ENCODE results near the gene RESP18. TPM values are rescaled to one million over a fixed set of nuclear protein-coding genes. Genes with fewer than 3 reads are reported as not detected.
A peak's percentile ranks its signal among the peaks of the same experiment; 100 is the strongest.

Gene RESP18
- total and polyA plus RNA-seq, 9 donors = not detected

DNA sequence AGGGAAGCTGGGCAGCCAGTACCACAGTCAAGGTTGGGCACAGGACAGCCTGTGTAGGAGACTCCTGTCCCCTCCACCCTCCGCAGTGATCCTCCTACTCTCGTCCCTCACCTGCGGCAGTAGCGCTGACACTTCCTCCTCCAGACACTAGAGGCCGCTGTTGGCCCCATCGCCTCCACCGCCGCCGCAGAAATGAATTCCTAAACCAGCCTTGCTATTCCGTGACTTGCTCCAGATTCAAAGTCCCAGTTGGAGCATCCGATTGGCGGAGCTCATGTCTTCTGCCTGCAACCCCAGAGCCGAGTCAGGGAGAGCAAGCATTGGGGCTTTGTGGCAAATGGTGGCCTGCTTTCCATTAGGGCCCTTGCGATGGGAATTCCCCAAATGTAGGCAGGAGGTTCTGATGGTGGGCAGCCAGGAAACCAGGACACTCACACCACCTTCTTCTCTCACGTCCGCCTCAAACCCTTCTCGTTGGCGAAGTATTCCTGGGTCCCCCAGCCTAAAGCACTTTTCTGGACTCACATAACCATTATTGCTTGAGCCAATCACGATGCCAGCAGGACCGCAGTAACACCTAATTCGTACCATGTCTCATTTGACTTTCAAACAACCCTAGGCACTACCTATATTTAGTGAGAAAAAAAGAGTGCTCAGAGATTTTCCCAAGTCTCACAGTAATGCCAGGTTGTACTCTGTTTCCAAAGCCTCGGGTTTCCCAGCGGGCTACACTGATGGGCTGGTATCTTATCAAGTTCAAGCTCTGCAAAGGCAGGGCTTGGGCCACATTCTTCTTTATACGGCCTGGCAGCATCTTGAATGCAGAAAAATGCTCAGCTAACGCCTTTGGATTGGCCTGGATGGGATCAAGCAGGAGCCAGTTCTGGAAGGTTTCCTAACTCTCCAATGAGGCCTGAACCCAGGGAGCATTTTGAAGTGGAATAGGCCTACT is 54.6 kb downstream of the RESP18 start:
- Histone ChIP-seq H3K4me3 (no peak overlapping the region), H3K9me3 (no peaks in the 10 kb centered on the region), H3K27me3 (no peaks in the 10 kb centered on the region), H3K4me1 (ENCODE audit: insufficient read depth) (peaks cover 8% of the 10 kb centered on the region), H3K27ac (peak overlapping the region; percentile 98), H3K36me3 (no peaks in the 10 kb centered on the region)
- TF ChIP-seq, protein P1, sequence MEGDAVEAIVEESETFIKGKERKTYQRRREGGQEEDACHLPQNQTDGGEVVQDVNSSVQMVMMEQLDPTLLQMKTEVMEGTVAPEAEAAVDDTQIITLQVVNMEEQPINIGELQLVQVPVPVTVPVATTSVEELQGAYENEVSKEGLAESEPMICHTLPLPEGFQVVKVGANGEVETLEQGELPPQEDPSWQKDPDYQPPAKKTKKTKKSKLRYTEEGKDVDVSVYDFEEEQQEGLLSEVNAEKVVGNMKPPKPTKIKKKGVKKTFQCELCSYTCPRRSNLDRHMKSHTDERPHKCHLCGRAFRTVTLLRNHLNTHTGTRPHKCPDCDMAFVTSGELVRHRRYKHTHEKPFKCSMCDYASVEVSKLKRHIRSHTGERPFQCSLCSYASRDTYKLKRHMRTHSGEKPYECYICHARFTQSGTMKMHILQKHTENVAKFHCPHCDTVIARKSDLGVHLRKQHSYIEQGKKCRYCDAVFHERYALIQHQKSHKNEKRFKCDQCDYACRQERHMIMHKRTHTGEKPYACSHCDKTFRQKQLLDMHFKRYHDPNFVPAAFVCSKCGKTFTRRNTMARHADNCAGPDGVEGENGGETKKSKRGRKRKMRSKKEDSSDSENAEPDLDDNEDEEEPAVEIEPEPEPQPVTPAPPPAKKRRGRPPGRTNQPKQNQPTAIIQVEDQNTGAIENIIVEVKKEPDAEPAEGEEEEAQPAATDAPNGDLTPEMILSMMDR (IDR thresholded peaks at IDR 0.05) = peak; percentile 92 to 97 (median 96)
- peak; percentile 24 for TF ChIP-seq POLR2A (IDR thresholded peaks at IDR 0.05)
- TF ChIP-seq EP300 (IDR thresholded peaks at IDR 0.05) = no peak
- 22 to 24% (median 23%) methylated on average over 25 of the region's 25 CpGs for WGBS, 3 donors
- intact Hi-C loops (cut with DNase I) = loop anchor here in 2 of 4 donors (2.0 to 10.0 kb wide), 3 partner anchors 17 to 247 kb away; partner anchors contain the start of gene DNPEP (in 1 of the 2)
- DNase-seq = peak; percentile 71 to 87 (median 83)

MicroRNAs encoded within 50 kb of the gene (microRNA counts, 767-probe panel; counts per million panel counts)
- microRNA hsa-miR-153 = 530 counts per million, percentile 78 among the panel's probes with 10 or more counts

Small RNA genes within 50 kb of the gene (microRNA-seq; reads per million reads assigned to microRNA genes)
- 0 to 0.18 (median 0) reads per million in 3 donors for gene MIR153-1

Small RNA genes within 50 kb of the gene (small RNA-seq; reads per million reads assigned to genes)
- gene AC053503.3 = not detected
- gene MIR153-1 = not detected

Other genes starting within 250 kb of the RESP18 start
- gene NHEJ1, start 171.9 kb downstream of the RESP18 start, total RNA-seq = 10 to 100 TPM; 14.7 to 19.1 (median 17.1) TPM
- 10 to 100 TPM; 10.8 to 23.1 TPM for gene NHEJ1, start 171.9 kb downstream of the RESP18 start, polyA plus RNA-seq
- gene SLC23A3, start 162.7 kb downstream of the RESP18 start, total RNA-seq = 1 to 10 TPM in 6 of 7 donors, under 1 TPM in 1; 0.84 to 4.5 (median 1.7) TPM
- 1 to 10 TPM in 1 of 2 donors, under 1 TPM in 1; 0.81 to 1.1 TPM for gene SLC23A3, start 162.7 kb downstream of the RESP18 start, polyA plus RNA-seq
- gene CNPPD1, start 155.8 kb downstream of the RESP18 start, total RNA-seq = 10 to 100 TPM; 29.7 to 68.2 (median 62.8) TPM
- gene CNPPD1, start 155.8 kb downstream of the RESP18 start, polyA plus RNA-seq = 10 to 100 TPM; 27.1 to 46.7 TPM
- 100 to 1,000 TPM in 3 of 7 donors, 10 to 100 TPM in 4; 40.9 to 106 (median 95.6) TPM for gene RETREG2, start 154.5 kb downstream of the RESP18 start, total RNA-seq
- 100 to 1,000 TPM in 1 of 2 donors, 10 to 100 TPM in 1; 74.4 to 110 TPM for gene RETREG2, start 154.5 kb downstream of the RESP18 start, polyA plus RNA-seq
- 10 to 100 TPM; 22.4 to 45.6 (median 33.9) TPM for gene ZFAND2B, start 126.0 kb downstream of the RESP18 start, total RNA-seq
- 10 to 100 TPM; 14.3 to 31.1 TPM for gene ZFAND2B, start 126.0 kb downstream of the RESP18 start, polyA plus RNA-seq
- gene ABCB6, start 113.8 kb downstream of the RESP18 start, total RNA-seq = 10 to 100 TPM; 12.0 to 64.5 (median 37.2) TPM
- 10 to 100 TPM; 26.3 to 33.3 TPM for gene ABCB6, start 113.8 kb downstream of the RESP18 start, polyA plus RNA-seq
- 10 to 100 TPM; 22.6 to 44.6 (median 32.6) TPM for gene ATG9A, start 103.1 kb downstream of the RESP18 start, total RNA-seq
- 10 to 100 TPM; 29.7 to 46.3 TPM for gene ATG9A, start 103.1 kb downstream of the RESP18 start, polyA plus RNA-seq
- gene ANKZF1, start 102.9 kb downstream of the RESP18 start, total RNA-seq = 10 to 100 TPM; 36.4 to 60.2 (median 44.1) TPM
- gene ANKZF1, start 102.9 kb downstream of the RESP18 start, polyA plus RNA-seq = 10 to 100 TPM; 33.1 to 36.5 TPM
- 10 to 100 TPM in 6 of 7 donors, 1 to 10 TPM in 1; 5.7 to 20.3 (median 13.9) TPM for gene GLB1L, start 87.3 kb downstream of the RESP18 start, total RNA-seq
- 10 to 100 TPM; 12.8 to 19.6 TPM for gene GLB1L, start 87.3 kb downstream of the RESP18 start, polyA plus RNA-seq
- gene STK16, start 87.3 kb downstream of the RESP18 start, total RNA-seq = 10 to 100 TPM; 12.4 to 24.8 (median 17.9) TPM
- 10 to 100 TPM; 19.1 to 29.4 TPM for gene STK16, start 87.3 kb downstream of the RESP18 start, polyA plus RNA-seq
- 10 to 100 TPM in 1 of 7 donors, 1 to 10 TPM in 1, under 1 TPM in 3, not detected in 2; 0.27 to 13.2 (median 0.83) TPM for gene TUBA4B, start 79.5 kb downstream of the RESP18 start, total RNA-seq
- gene TUBA4B, start 79.5 kb downstream of the RESP18 start, polyA plus RNA-seq = under 1 TPM; 0.18 to 0.34 TPM
- 10 to 100 TPM in 6 of 7 donors, 1 to 10 TPM in 1; 8.4 to 53.6 (median 16.5) TPM for gene TUBA4A, start 78.8 kb downstream of the RESP18 start, total RNA-seq
- 10 to 100 TPM in 1 of 2 donors, 1 to 10 TPM in 1; 7.9 to 42.2 TPM for gene TUBA4A, start 78.8 kb downstream of the RESP18 start, polyA plus RNA-seq
- 100 to 1,000 TPM in 1 of 7 donors, 10 to 100 TPM in 6; 34.0 to 101 (median 85.7) TPM for gene DNAJB2, start 53.4 kb downstream of the RESP18 start, total RNA-seq
- gene DNAJB2, start 53.4 kb downstream of the RESP18 start, polyA plus RNA-seq = 10 to 100 TPM; 77.9 to 87.5 TPM
- 1 to 10 TPM in 3 of 7 donors, under 1 TPM in 3, not detected in 1; 0.12 to 2.3 (median 0.82) TPM for gene PTPRN, start 23.3 kb downstream of the RESP18 start, total RNA-seq
- gene PTPRN, start 23.3 kb downstream of the RESP18 start, polyA plus RNA-seq = 1 to 10 TPM in 1 of 2 donors, under 1 TPM in 1; 0.08 to 1.3 TPM
- 10 to 100 TPM; 34.7 to 72.9 (median 66.4) TPM for gene DNPEP, start 55.2 kb upstream of the RESP18 start, total RNA-seq
- 10 to 100 TPM; 23.4 to 54.2 TPM for gene DNPEP, start 55.2 kb upstream of the RESP18 start, polyA plus RNA-seq
- gene DES, start 85.6 kb upstream of the RESP18 start, total RNA-seq = 1,000 to 10,000 TPM in 1 of 7 donors, 100 to 1,000 TPM in 4, 10 to 100 TPM in 2; 86.5 to 1,061 (median 184) TPM
- 100 to 1,000 TPM; 149 to 642 TPM for gene DES, start 85.6 kb upstream of the RESP18 start, polyA plus RNA-seq
- gene SPEG, start 102.1 kb upstream of the RESP18 start, total RNA-seq = 10 to 100 TPM; 13.9 to 79.7 (median 29.6) TPM
- gene SPEG, start 102.1 kb upstream of the RESP18 start, polyA plus RNA-seq = 10 to 100 TPM in 1 of 2 donors, 1 to 10 TPM in 1; 9.9 to 31.4 TPM
- 10 to 100 TPM; 14.2 to 35.7 (median 23.7) TPM for gene GMPPA, start 166.1 kb upstream of the RESP18 start, total RNA-seq
- 10 to 100 TPM; 20.0 to 33.7 TPM for gene GMPPA, start 166.1 kb upstream of the RESP18 start, polyA plus RNA-seq
- under 1 TPM in 3 of 7 donors, not detected in 4; 0.10 to 0.28 (median 0.24) TPM for gene ASIC4, start 181.7 kb upstream of the RESP18 start, total RNA-seq
- under 1 TPM in 1 of 2 donors, not detected in 1; 0.05 TPM for gene ASIC4, start 181.7 kb upstream of the RESP18 start, polyA plus RNA-seq
- 100 to 1,000 TPM in 6 of 7 donors, 10 to 100 TPM in 1; 89.4 to 181 (median 135) TPM for gene CHPF, start 211.1 kb upstream of the RESP18 start, total RNA-seq
- 10 to 100 TPM in 1 of 2 donors, 1 to 10 TPM in 1; 4.0 to 76.0 TPM for gene CHPF, start 211.1 kb upstream of the RESP18 start, polyA plus RNA-seq
- 10 to 100 TPM in 6 of 7 donors, 1 to 10 TPM in 1; 5.8 to 22.7 (median 10.7) TPM for gene TMEM198, start 211.3 kb upstream of the RESP18 start, total RNA-seq
- 1 to 10 TPM in 1 of 2 donors, under 1 TPM in 1; 0.62 to 6.5 TPM for gene TMEM198, start 211.3 kb upstream of the RESP18 start, polyA plus RNA-seq
- gene OBSL1, start 238.8 kb upstream of the RESP18 start, total RNA-seq = 100 to 1,000 TPM; 230 to 740 (median 473) TPM
- gene OBSL1, start 238.8 kb upstream of the RESP18 start, polyA plus RNA-seq = 100 to 1,000 TPM in 1 of 2 donors, 10 to 100 TPM in 1; 53.2 to 431 TPM
- 100 to 1,000 TPM in 2 of 7 donors, 10 to 100 TPM in 5; 38.4 to 165 (median 78.3) TPM for gene INHA, start 239.6 kb upstream of the RESP18 start, total RNA-seq
- gene INHA, start 239.6 kb upstream of the RESP18 start, polyA plus RNA-seq = 100 to 1,000 TPM in 1 of 2 donors, 10 to 100 TPM in 1; 96.3 to 162 TPM

All from ovary (tissue), 9 donors.